ENCODE measurements around the gene ELFN2. TPM values are rescaled to one million over a fixed set of nuclear protein-coding genes. Genes with fewer than 3 reads are reported as not detected.

The ELFN2 gene
- total and polyA plus RNA-seq, 8 donors: 0.70 to 4.9 (median 1.5) TPM

GRCh38 chr22:37411655-37412054, 15.6 kb downstream of the ELFN2 start:
- H3K9me3 ChIP-seq: no peaks in the 10 kb centered on the region
- peaks cover 0 to 53% of the 10 kb centered on the region in 2 donors for H3K27me3 ChIP-seq
- intact Hi-C loops (cut with DNase I): no loop called here
- H3K4me3 ChIP-seq: no peak overlapping the region
- no peaks in the 10 kb centered on the region for H3K36me3 ChIP-seq
- TF ChIP-seq, protein P1, sequence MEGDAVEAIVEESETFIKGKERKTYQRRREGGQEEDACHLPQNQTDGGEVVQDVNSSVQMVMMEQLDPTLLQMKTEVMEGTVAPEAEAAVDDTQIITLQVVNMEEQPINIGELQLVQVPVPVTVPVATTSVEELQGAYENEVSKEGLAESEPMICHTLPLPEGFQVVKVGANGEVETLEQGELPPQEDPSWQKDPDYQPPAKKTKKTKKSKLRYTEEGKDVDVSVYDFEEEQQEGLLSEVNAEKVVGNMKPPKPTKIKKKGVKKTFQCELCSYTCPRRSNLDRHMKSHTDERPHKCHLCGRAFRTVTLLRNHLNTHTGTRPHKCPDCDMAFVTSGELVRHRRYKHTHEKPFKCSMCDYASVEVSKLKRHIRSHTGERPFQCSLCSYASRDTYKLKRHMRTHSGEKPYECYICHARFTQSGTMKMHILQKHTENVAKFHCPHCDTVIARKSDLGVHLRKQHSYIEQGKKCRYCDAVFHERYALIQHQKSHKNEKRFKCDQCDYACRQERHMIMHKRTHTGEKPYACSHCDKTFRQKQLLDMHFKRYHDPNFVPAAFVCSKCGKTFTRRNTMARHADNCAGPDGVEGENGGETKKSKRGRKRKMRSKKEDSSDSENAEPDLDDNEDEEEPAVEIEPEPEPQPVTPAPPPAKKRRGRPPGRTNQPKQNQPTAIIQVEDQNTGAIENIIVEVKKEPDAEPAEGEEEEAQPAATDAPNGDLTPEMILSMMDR (IDR thresholded peaks at IDR 0.05): no peak
- DNase-seq (no peak), ATAC-seq (no peak)
- H3K4me1 ChIP-seq: peaks cover 7 to 24% of the 10 kb centered on the region in 2 donors
- H3K27ac ChIP-seq: no peak overlapping the region

- Histone ChIP-seq H3K27me3 (peaks cover 0 to 40% of the 10 kb centered on the region in 2 donors), H3K27ac (peak overlapping the region in 1 of 2 donors; percentile 42), H3K4me3 (peak overlapping the region in 1 of 2 donors; percentile 7), H3K9me3 (no peaks in the 10 kb centered on the region), H3K4me1 (peaks cover 7 to 24% of the 10 kb centered on the region in 2 donors), H3K36me3 (no peaks in the 10 kb centered on the region)
- peak in 2 of 4 donors; percentile 62 to 86 for DNase-seq
- intact Hi-C loops (cut with DNase I): no loop called here
- TF ChIP-seq, protein P1 (IDR thresholded peaks at IDR 0.05): no peak
- peak; percentile 73 for ATAC-seq
Measured at GRCh38 chr22:37410174-37411055, 16.9 kb downstream of the ELFN2 start.

GRCh38 chr22:37409459-37410050, 17.7 kb downstream of the ELFN2 start:
- Histone ChIP-seq H3K36me3 (no peaks in the 10 kb centered on the region), H3K4me3 (peak overlapping the region in 1 of 2 donors; percentile 7), H3K27ac (peak overlapping the region in 1 of 2 donors; percentile 42), H3K9me3 (no peaks in the 10 kb centered on the region), H3K4me1 (peaks cover 7 to 24% of the 10 kb centered on the region in 2 donors), H3K27me3 (peaks cover 0 to 32% of the 10 kb centered on the region in 2 donors)
- DNase-seq: peak in 2 of 4 donors; percentile 39 to 78
- intact Hi-C loops (cut with DNase I): no loop called here
- TF ChIP-seq, protein P1 (IDR thresholded peaks at IDR 0.05): no peak
- peak; percentile 76 for ATAC-seq

DNA sequence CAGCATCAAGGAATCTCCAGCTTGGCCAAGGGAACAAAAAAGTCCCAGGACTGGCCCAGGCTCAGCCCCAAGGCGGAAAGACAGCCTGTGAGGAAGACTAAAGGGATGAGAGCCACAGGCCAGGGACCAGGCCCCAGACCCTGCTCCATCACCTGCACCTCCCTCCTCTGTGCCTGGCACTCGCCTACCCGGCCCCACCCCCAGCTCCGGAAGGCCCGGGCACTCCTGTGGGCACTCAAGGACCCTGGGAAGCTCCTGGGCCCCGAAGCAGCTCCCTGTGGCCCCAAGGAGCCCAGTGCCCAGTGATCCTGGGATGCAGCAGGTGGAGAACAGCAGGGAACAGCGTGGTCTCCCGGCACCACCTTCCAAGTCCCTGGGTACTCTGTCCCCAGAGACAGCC, 18.2 kb downstream of the ELFN2 start:
- H3K4me3 ChIP-seq: no peak overlapping the region
- TF ChIP-seq, protein P1 (IDR thresholded peaks at IDR 0.05): no peak
- intact Hi-C loops (cut with DNase I): no loop called here
- H3K27ac ChIP-seq: no peak overlapping the region
- ATAC-seq: peak; percentile 27
- no peaks in the 10 kb centered on the region for H3K36me3 ChIP-seq
- H3K9me3 ChIP-seq: no peaks in the 10 kb centered on the region
- H3K4me1 ChIP-seq: peaks cover 7 to 24% of the 10 kb centered on the region in 2 donors
- peaks cover 0 to 30% of the 10 kb centered on the region in 2 donors for H3K27me3 ChIP-seq
- no peak for DNase-seq

GRCh38 chr22:37407856-37408255, 19.4 kb downstream of the ELFN2 start:
- no peaks in the 10 kb centered on the region for H3K36me3 ChIP-seq
- intact Hi-C loops (cut with DNase I): no loop called here
- DNase-seq (no peak), ATAC-seq (no peak)
- no peak overlapping the region for H3K27ac ChIP-seq
- peaks cover 0 to 36% of the 10 kb centered on the region in 2 donors for H3K27me3 ChIP-seq
- TF ChIP-seq, protein P1 (IDR thresholded peaks at IDR 0.05): no peak
- no peak overlapping the region for H3K4me3 ChIP-seq
- peaks cover 7 to 24% of the 10 kb centered on the region in 2 donors for H3K4me1 ChIP-seq
- no peaks in the 10 kb centered on the region for H3K9me3 ChIP-seq

Data from left lung (tissue), 10 donors.